Measurements from ENCODE around the gene IRGC.

GRCh38 chr19:43747557-43748204 lies 31.8 kb downstream of the IRGC start:
- TF ChIP-seq CTCF (IDR thresholded peaks at IDR 0.05) (no peak), POLR2A (IDR thresholded peaks at IDR 0.05) (no peak)
